ENCODE data around the gene GMCL2.
A peak's percentile ranks its signal among the peaks of the same experiment; 100 is the strongest.
"Not testable (repeated sequence)": the region's sequence is repeated elsewhere in the genome, so short reads cannot be mapped to it uniquely, and the experiment has no call there.

GMCL2 gene

DNA sequence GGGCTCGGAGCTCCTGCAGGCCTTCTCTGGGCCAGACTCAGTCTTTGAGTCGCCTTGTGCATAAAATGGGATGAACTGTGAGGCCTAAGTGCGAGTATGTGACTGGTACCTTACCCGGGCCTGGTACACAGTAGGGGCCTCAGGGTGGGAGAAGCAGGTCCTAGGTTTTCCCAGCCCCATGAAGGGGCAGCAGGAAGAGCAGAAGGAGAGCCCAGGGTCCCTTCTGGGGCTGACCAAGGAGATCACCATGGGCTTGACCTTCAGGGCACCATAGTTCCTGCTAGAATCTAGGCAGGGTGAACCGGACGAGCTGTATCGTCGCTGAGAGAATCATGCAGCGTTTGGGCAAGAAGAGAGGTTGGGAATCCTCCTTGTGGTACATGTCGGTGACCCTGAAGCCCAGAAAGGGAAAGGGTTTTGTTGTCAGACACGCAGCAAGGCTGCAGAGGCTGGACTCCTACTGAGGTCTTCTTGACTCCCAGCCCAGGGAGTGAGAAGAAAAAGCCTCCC, 45.8 kb upstream of the GMCL2 start:
- TF ChIP-seq, protein P1, sequence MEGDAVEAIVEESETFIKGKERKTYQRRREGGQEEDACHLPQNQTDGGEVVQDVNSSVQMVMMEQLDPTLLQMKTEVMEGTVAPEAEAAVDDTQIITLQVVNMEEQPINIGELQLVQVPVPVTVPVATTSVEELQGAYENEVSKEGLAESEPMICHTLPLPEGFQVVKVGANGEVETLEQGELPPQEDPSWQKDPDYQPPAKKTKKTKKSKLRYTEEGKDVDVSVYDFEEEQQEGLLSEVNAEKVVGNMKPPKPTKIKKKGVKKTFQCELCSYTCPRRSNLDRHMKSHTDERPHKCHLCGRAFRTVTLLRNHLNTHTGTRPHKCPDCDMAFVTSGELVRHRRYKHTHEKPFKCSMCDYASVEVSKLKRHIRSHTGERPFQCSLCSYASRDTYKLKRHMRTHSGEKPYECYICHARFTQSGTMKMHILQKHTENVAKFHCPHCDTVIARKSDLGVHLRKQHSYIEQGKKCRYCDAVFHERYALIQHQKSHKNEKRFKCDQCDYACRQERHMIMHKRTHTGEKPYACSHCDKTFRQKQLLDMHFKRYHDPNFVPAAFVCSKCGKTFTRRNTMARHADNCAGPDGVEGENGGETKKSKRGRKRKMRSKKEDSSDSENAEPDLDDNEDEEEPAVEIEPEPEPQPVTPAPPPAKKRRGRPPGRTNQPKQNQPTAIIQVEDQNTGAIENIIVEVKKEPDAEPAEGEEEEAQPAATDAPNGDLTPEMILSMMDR (IDR thresholded peaks at IDR 0.05; ENCODE audit: low read depth, low read length, missing control alignments) = no peak
- H3K4me3 ChIP-seq (ENCODE audit: low read depth, low read length) = peak overlapping the region; percentile 98
- DNase-seq (ENCODE audit: low read depth) = no peak

DNA sequence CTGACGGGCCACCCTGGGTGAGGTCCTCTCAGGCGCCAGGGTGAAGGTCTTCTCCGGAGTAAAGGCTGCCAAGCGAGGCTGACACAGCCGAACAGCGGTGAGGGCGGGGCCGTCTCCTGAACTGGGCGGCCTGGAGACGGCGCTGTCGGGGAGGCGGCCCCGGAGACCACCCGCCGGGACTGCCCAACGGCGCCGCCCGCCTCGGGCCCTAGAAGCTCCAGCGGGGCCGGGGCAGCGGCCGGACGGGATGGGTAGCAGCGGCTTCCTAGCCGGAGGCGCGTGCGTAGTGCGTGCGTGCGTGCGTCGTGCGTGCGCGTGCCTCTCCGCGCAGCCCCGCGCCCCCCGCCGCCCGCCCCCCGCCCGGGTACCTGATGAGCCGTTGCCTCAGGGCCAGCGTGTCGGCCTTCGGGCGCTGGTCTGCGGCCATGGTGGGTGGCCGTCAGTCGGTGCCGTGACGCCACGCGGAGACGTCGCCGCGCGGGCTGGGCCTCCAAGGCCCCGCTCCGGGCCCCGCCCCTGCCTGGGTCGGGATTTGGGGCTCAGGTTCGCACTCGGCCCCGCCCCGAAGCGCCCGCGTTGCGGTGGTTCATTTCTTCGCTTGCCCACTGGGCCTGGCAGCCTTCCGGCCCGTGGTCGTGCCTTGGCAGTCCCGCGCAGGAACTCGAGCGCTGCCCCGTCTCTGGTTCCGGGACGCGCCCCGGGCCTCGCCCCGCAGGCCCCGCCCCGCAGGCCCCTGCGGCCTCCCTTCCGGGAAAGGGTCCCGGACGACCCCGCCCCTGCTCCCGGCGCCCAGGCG, 45.2 kb upstream of the GMCL2 start, which contains the start of gene PHYKPL:
PHYKPL (minus strand) TSS at position 679 of the 796 bp plus-strand sequence; CDS start at position 427, 252 bp downstream.
- TF ChIP-seq, protein P1 (IDR thresholded peaks at IDR 0.05; ENCODE audit: low read depth, low read length, missing control alignments) = no peak
- no peak for DNase-seq (ENCODE audit: low read depth)
- H3K4me3 ChIP-seq (ENCODE audit: low read depth, low read length) = peak within 1 kb of the TSS; percentile 98

DNA sequence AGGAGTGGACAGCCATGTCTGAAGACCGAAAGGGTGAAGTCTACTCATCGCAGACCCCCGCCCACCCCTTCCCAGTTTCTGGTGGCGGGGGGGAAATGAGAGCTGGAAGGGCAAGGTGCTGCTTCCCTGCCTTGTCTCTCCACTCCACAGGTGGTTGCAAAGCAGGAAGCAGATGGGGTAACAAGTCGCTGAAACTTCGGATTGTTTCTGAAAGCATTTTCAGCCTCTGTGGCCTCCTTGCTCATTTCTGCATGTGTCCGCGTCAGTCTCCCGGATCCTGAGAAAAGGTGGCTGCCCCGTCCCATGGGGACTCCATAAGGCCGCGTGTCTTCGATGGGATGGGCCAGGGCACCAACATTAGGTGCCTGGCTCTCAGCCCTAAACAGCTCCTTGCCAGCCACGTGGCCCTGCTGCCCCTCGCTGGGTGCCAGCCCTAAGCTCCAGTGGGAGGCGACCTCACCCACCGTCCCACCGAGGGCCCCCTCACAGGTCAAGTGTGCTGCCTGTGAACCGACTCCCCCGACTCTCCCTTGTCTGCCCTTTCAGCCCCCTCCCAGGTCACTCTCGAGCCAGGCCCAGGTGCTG, 44.5 kb upstream of the GMCL2 start:
- peak overlapping the region; percentile 98 for H3K4me3 ChIP-seq (ENCODE audit: low read depth, low read length)
- no peak for DNase-seq (ENCODE audit: low read depth)
- TF ChIP-seq, protein P1 (IDR thresholded peaks at IDR 0.05; ENCODE audit: low read depth, low read length, missing control alignments) = no peak

DNA sequence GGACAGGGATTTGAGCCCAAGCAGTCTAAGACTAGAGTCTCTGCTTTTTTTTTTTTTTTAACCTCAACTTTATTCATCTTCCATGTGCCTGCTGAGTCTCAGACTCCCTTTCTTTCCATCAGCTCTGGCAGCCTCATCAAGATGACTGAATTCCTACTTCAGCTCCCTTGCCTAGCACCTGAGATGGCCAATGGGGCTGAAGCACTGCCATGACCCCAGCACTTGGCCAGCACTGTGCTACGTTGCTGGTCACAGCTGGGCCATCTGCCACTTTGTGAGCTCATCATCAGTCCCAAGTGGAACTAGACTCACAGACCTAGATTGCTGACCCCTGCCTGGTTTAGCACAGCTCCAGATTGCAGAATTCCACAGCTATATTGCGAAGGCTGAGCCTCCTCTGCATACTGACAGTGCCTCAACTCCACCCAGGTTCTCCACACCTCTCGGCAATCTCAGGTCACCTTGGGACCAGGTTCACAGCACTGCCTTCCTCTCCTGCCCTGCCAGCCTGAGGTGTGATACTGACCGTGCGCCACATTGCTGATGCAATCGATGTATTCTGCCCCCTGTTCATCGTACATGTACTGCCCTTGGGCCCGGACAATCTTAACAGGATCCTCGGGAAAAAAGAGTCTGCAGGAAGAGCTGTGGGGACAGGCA, 43.8 kb upstream of the GMCL2 start:
- no peak for DNase-seq (ENCODE audit: low read depth)
- peak overlapping the region; percentile 98 for H3K4me3 ChIP-seq (ENCODE audit: low read depth, low read length)
- TF ChIP-seq, protein P1 (IDR thresholded peaks at IDR 0.05; ENCODE audit: low read depth, low read length, missing control alignments) = no peak

DNA sequence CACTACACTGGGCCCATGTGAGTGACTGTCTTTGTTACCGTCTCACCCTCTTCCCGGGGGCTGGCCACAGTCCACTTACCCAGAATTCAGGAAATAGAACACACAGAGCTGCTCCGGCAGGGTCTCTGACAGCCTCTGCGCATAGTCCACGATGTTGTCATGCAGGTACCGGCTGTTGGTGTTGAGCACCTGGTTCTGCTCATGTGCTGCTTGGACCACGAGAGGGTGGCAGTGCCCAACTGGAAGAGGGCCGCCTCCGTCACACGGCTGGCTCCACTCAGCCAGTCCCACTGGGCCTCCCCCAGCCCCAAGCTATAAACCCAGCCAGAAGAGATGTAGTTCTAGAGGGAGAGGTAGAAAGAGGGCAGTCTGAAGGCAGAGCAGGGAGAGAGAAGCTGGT, 42.7 kb upstream of the GMCL2 start:
- no peak overlapping the region for H3K4me3 ChIP-seq (ENCODE audit: low read depth, low read length)
- TF ChIP-seq, protein P1 (IDR thresholded peaks at IDR 0.05; ENCODE audit: low read depth, low read length, missing control alignments) = no peak
- no peak for DNase-seq (ENCODE audit: low read depth)

DNA sequence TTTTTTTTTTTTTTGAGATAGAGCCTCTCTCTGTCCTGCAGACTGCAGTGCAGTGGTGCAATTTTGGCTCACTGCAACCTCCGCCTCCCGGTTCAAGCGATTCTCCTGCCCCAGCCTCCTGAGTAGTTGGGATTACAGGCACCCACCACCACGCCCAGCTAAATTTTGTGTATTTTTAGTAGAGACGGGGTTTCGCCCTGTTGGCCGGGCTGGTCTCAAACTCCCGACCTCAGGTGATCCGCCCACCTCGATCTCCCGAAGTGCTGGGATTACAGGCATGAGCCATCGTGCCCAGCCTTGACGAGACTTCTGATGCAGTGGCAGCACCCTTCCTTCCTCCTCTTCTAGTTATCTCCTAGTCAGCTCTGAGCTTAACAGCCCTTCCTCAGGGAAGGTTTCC, 41.9 kb upstream of the GMCL2 start:
- H3K4me3 ChIP-seq (ENCODE audit: low read depth, low read length); DNase-seq (ENCODE audit: low read depth): not testable (repeated sequence)

DNA sequence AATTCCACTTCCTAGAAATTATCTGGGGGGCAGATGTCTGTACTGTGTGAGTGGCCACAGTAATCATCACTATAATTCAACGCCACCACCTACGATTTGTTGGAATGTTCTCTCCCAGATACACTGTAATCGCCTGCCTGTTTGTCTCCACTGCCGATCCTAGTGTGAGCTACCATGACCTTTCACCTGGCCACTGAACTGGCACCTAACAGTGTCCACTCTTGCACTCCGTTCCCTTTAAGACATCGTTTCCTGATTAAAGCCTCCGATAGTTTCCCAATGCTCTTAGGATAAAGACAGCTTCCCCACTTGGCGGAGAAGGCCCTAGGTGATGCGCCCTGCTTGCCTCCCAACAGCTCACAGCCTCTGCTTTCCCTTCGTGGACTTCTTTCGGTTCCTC, 41.4 kb upstream of the GMCL2 start:
- TF ChIP-seq, protein P1 (IDR thresholded peaks at IDR 0.05; ENCODE audit: low read depth, low read length, missing control alignments) = no peak
- H3K4me3 ChIP-seq (ENCODE audit: low read depth, low read length) = no peak overlapping the region
- DNase-seq (ENCODE audit: low read depth) = no peak
